GM12878 (cell line): Measurements from ENCODE around the gene ASPDH. TPM values are rescaled to one million over a fixed set of nuclear protein-coding genes. Genes with fewer than 3 reads are reported as not detected.

Experiments used
- ATAC-seq: fragments of 200-7000 bp; cut with Tn5 transposase; 3 replicates; pipeline ENCODE4 v1.9.1; 2020; ENCODE audit warnings: mild to moderate bottlenecking, moderate library complexity
- BruUV-seq: library from RNA; stranded (reverse); fragments of 400-500 nt; replicated peaks from 2 replicates; lab custom pipeline; 2021; lab: Mats Ljungman, UMichigan
- CTCF ChIA-PET: fragments of 300-600 bp; sonication (Branson Sonifier 250); formaldehyde crosslinking; extraction: SDS; loops from one replicate; lab custom pipeline; 2021; ENCODE audit warnings: inconsistent platforms; lab: Yijun Ruan, JAX
- POLR2A ChIA-PET: fragments of 350-600 bp; formaldehyde crosslinking; extraction: SDS; loops from one replicate; lab custom pipeline; 2021; ENCODE audit warnings: inconsistent platforms; lab: Charles Lee
- RAD21 ChIA-PET: fragments of 300-600 bp; sonication (Branson Sonifier 250); formaldehyde crosslinking; loops from one replicate; lab custom pipeline; 2023; ENCODE audit warnings: antibody characterized with exemption; ENCODE audit not compliant: unreplicated experiment; lab: Charles Lee
- SMC1A ChIA-PET: fragments of 300-600 bp; sonication (Branson Sonifier 250); formaldehyde crosslinking; loops from one replicate; lab custom pipeline; 2023; ENCODE audit not compliant: unreplicated experiment, uncharacterized antibody; lab: Charles Lee
- DNase-seq: peaks from one replicate; pipeline ENCODE4 v3.0.0-alpha.2; 2011; ENCODE audit warnings: low read depth, low spot score
- FAIRE-seq: peaks from 3 replicates; lab custom pipeline; 2011; peaks lifted over from hg19 to GRCh38; lab: Jason Lieb, UNC
- H2AFZ ChIP-seq: 2 replicates; pipeline ENCODE4 v1.6.0; 2011; ENCODE audit warnings: low read depth, low read length, control low read depth; ENCODE audit not compliant: control insufficient read depth
- H3K27ac ChIP-seq: 2 replicates; pipeline ENCODE4 v1.5.1; 2011; ENCODE audit warnings: control low read depth; ENCODE audit not compliant: control insufficient read depth, insufficient read depth
- H3K27me3 ChIP-seq, 2 experiments: replicated peaks in 1 of 2; 2 replicates each; pipeline versions ENCODE4 v1.6.0 to v1.6.1; 2011; ENCODE audit warnings: low read length in 1 of 2; ENCODE audit not compliant: control insufficient read depth in 2 of 2, insufficient read depth in 2 of 2
- H3K36me3 ChIP-seq, 2 experiments: 2 replicates each; pipeline ENCODE4 v1.5.1; 2011; ENCODE audit warnings: low read length in 1 of 2; ENCODE audit not compliant: control insufficient read depth in 2 of 2, insufficient read depth in 2 of 2
- H3K4me1 ChIP-seq: 2 replicates; pipeline ENCODE4 v1.6.1; 2011; ENCODE audit warnings: mild to moderate bottlenecking, low read length, moderate library complexity, mixed read lengths; ENCODE audit not compliant: control insufficient read depth, insufficient read depth
- H3K4me2 ChIP-seq: 2 replicates; pipeline ENCODE4 v1.6.0; 2011; ENCODE audit warnings: control low read depth; ENCODE audit not compliant: control insufficient read depth, insufficient read depth
- H3K4me3 ChIP-seq: fragments of 200-600 bp; sonication (generic); 2 replicates; pipeline ENCODE4 v1.5.1; 2016
- H3K79me2 ChIP-seq: 2 replicates; pipeline ENCODE4 v1.6.0; 2011; ENCODE audit warnings: low read length; ENCODE audit not compliant: control insufficient read depth, insufficient read depth
- H3K9ac ChIP-seq: 2 replicates; pipeline ENCODE4 v1.8.0; 2011; ENCODE audit warnings: low read length, control low read depth, mixed read lengths; ENCODE audit not compliant: control insufficient read depth, insufficient read depth
- H3K9me3 ChIP-seq: replicated peaks from 3 replicates; pipeline ENCODE4 v1.5.1; 2011; ENCODE audit warnings: mild to moderate bottlenecking, low read length; ENCODE audit not compliant: control insufficient read depth, insufficient read depth
- H4K20me1 ChIP-seq: 2 replicates; pipeline ENCODE4 v1.6.0; 2011; ENCODE audit not compliant: control insufficient read depth, insufficient read depth
- CEBPZ ChIP-seq: fragments of 150-350 bp; IDR thresholded peaks from 2 replicates; pipeline ENCODE4 v1.6.1; 2016; ENCODE audit warnings: low read depth, low read length
- CTCF ChIP-seq, 3 experiments: IDR thresholded peaks in 2 of 3; conservative IDR thresholded peaks in 1 of 3; 2 replicates each; pipeline ENCODE4 v1.5.1; 2011; ENCODE audit warnings: low read depth in 3 of 3, low read length in 3 of 3, mild to moderate bottlenecking in 3 of 3, control low read depth in 2 of 3, moderate library complexity in 2 of 3, inconsistent platforms in 1 of 3, mixed read lengths in 1 of 3; ENCODE audit not compliant: control insufficient read depth in 2 of 3, insufficient read depth in 1 of 3; ENCODE audit errors: extremely low read depth in 1 of 3
- POLR2AphosphoS5 ChIP-seq: IDR thresholded peaks from 2 replicates; pipeline ENCODE4 v1.6.1; 2011; ENCODE audit warnings: mild to moderate bottlenecking, low read length, inconsistent platforms
- RBBP5 ChIP-seq: fragments of 200-600 bp; sonication (generic); conservative IDR thresholded peaks from 2 replicates; pipeline ENCODE4 v1.6.1; 2016
- RUNX3 ChIP-seq: IDR thresholded peaks from 2 replicates; pipeline ENCODE4 v1.6.1; 2012; ENCODE audit warnings: low read length, inconsistent platforms
- SIX5 ChIP-seq: IDR thresholded peaks from 2 replicates; pipeline ENCODE4 v1.6.1; 2011; ENCODE audit warnings: mild to moderate bottlenecking, low read depth, low read length, moderate library complexity; ENCODE audit not compliant: severe bottlenecking
- SKIL ChIP-seq: fragments of 450-650 bp; IDR thresholded peaks from 2 replicates; pipeline ENCODE4 v1.6.1; 2017; ENCODE audit warnings: mild to moderate bottlenecking, low read depth, inconsistent platforms; ENCODE audit not compliant: poor library complexity, severe bottlenecking
- SMAD5 ChIP-seq: IDR thresholded peaks from 2 replicates; pipeline ENCODE4 v1.6.1; 2016; ENCODE audit warnings: antibody characterized with exemption, low read depth
- YBX1 ChIP-seq: fragments of 450-650 bp; IDR thresholded peaks from 2 replicates; pipeline ENCODE4 v1.6.1; 2016; ENCODE audit warnings: antibody characterized with exemption
- ZBED1 ChIP-seq: IDR thresholded peaks from 2 replicates; pipeline ENCODE4 v1.6.1; 2016; ENCODE audit warnings: borderline replicate concordance
- ZNF274 ChIP-seq: IDR thresholded peaks from one replicate; pipeline ENCODE4 v1.8.0; 2011; ENCODE audit not compliant: insufficient read length, insufficient read depth
- WGBS: methylation state at CpG from one replicate; pipeline ENCODE4 v1.1.6; 2016; ENCODE audit warnings: low lambda C conversion rate; ENCODE audit not compliant: insufficient replicate concordance, insufficient coverage; ENCODE audit errors: missing lambda C conversion rate; 5-methylcytosine and 5-hydroxymethylcytosine counted together
- in situ Hi-C: fragments of 300-500 bp; cut with MboI; formaldehyde crosslinking; loops from 9 replicates; pipeline ENCODE4 v1.14.3; 2018; ENCODE audit warnings: mixed read lengths
- intact Hi-C: fragments of 100-400 bp; cut with micrococcal nuclease; formaldehyde crosslinking; loops from one replicate; pipeline ENCODE4 v1.14.2; 2022; ENCODE audit not compliant: unreplicated experiment
- polyA plus RNA-seq, 11 experiments: library from polyadenylated mRNA; depleted of rRNA in 4 of 11; unstranded in 6 of 11; stranded (reverse) in 5 of 11; fragments of >200 nt; fragmentation: Nextera tagmentation in 4 of 11; fragmentation: Illumina TruSeq in 1 of 11; extraction: Ambion mirVana in 4 of 11; extraction: Trizol in 1 of 11; gene quantifications; 1 replicate in 1 of 11; 2 replicates in 10 of 11; pipeline versions ENCODE4 v1.2.1 to v1.2.3, GENCODE V29; 2011 to 2016; ENCODE audit warnings: inconsistent platforms in 2 of 11, missing spikeins in 2 of 11, low read depth in 1 of 11
- total RNA-seq, 4 experiments: library from RNA; depleted of rRNA in 3 of 4; stranded (reverse); fragments of >200 nt in 3 of 4; fragmentation: Illumina TruSeq in 1 of 4; extraction: Trizol in 1 of 4; gene quantifications; 2 replicates each; pipeline versions ENCODE4 v1.2.1 to v1.2.3, GENCODE V29; 2013 to 2021
- TF ChIP-seq, protein P1 (sequence below): fragments of 150-350 bp; IDR thresholded peaks from 2 replicates; pipeline ENCODE4 v1.6.1; 2014; ENCODE audit warnings: mild to moderate bottlenecking, low read depth, low read length

The ASPDH gene
- total and polyA plus RNA-seq, 10 of the 15 experiments (the other 5 are each of a cell fraction or from before 2014, with no cell fraction given), result not detected

DNA sequence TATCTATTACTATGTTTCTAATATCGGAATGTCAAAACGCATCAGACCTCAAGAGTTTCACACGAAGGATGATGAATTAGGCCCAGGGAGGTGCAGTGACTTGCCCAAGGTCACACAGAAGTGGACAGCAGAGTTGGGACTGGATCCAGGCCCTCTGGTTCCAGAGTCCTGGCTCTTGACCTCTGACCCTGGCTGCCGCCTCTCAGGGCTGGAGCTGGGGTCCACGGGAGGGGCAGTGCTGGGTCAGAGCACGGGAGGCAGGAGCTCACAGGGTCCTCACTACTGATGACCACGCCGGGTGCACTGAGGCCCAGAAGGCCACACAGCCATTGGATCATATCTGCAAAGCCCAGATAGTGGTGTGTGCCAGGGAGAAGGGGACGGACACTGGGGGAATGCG is 9.2 kb upstream of the ASPDH start:
- ChIA-PET CTCF (no interaction called here), SMC1A (no interaction called here), RAD21 (no interaction called here), POLR2A (no interaction called here)
- Histone ChIP-seq H3K27me3 (no peaks in the 10 kb centered on the region), H3K36me3 (no peaks in the 10 kb centered on the region), H3K4me1 (no peaks in the 10 kb centered on the region), H3K4me2 (no peak overlapping the region), H4K20me1 (no peaks in the 10 kb centered on the region), H3K27ac (no peak overlapping the region), H3K79me2 (no peaks in the 10 kb centered on the region), H2AFZ (no peak overlapping the region), H3K4me3 (no peak overlapping the region), H3K9me3 (no peaks in the 10 kb centered on the region), H3K9ac (no peak overlapping the region)
- TF ChIP-seq RBBP5 (no peak), YBX1 (no peak), SMAD5 (no peak), CTCF (IDR thresholded peaks at IDR 0.05 in 2 of 3, conservative IDR thresholded peaks at IDR 0.05 in 1 of 3; ENCODE audit: control insufficient read depth in 2 of 3, extremely low read depth in 1 of 3, insufficient read depth in 1 of 3, low read depth in 3 of 3, low read length in 3 of 3) (no peak), CEBPZ (no peak), ZNF274 (no peak), RUNX3 (no peak), POLR2AphosphoS5 (no peak), SIX5 (no peak), SKIL (no peak), ZBED1 (no peak)
- TF ChIP-seq, protein P1, sequence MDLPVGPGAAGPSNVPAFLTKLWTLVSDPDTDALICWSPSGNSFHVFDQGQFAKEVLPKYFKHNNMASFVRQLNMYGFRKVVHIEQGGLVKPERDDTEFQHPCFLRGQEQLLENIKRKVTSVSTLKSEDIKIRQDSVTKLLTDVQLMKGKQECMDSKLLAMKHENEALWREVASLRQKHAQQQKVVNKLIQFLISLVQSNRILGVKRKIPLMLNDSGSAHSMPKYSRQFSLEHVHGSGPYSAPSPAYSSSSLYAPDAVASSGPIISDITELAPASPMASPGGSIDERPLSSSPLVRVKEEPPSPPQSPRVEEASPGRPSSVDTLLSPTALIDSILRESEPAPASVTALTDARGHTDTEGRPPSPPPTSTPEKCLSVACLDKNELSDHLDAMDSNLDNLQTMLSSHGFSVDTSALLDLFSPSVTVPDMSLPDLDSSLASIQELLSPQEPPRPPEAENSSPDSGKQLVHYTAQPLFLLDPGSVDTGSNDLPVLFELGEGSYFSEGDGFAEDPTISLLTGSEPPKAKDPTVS, result no peak
- intact Hi-C loops (no loop called here), in situ Hi-C loops (no loop called here)
- no TSS peak for BruUV-seq
- 53% methylated on average over 10 of the region's 10 CpGs for WGBS
- FAIRE-seq (no peak), DNase-seq (no peak), ATAC-seq (no peak)
